Panc1 (cell line): ENCODE measurements around the gene GPR137. TPM values are rescaled to one million over a fixed set of nuclear protein-coding genes. Genes with fewer than 3 reads are reported as not detected.
"Not testable (repeated sequence)": the region's sequence is repeated elsewhere in the genome, so short reads cannot be mapped to it uniquely, and the experiment has no call there.

Experiments
- ATAC-seq: fragments of 200-7000 bp; cut with Tn5 transposase; 2 replicates; pipeline ENCODE4 v1.9.1; 2020; ENCODE audit warnings: mild to moderate bottlenecking, moderate library complexity
- BruUV-seq: library from RNA; stranded (reverse); fragments of 400-500 nt; replicated peaks from 2 replicates; lab custom pipeline; 2021; lab: Mats Ljungman, UMichigan
- CTCF ChIA-PET: fragments of 300-600 bp; sonication (Branson Sonifier 250); formaldehyde crosslinking; loops from one replicate; lab custom pipeline; 2022; ENCODE audit warnings: antibody characterized with exemption; lab: Charles Lee
- POLR2A ChIA-PET: fragments of 300-600 bp; sonication (Branson Sonifier 250); formaldehyde crosslinking; loops from one replicate; lab custom pipeline; 2022; ENCODE audit warnings: antibody characterized with exemption; lab: Charles Lee
- DNase-seq: peaks from one replicate; pipeline ENCODE4 v3.0.0-alpha.2; 2010; ENCODE audit warnings: low read depth, low spot score
- H3K27ac ChIP-seq: 2 replicates; pipeline ENCODE4 v1.5.1; 2011; ENCODE audit warnings: mild to moderate bottlenecking, low read length, inconsistent platforms
- H3K27me3 ChIP-seq: fragments of 200-500 bp; sonication (Bioruptor generic); 2 replicates; pipeline ENCODE4 v1.6.0; 2014; ENCODE audit warnings: low read length, inconsistent platforms; ENCODE audit not compliant: control insufficient read depth, insufficient read depth
- H3K36me3 ChIP-seq: fragments of 200-500 bp; sonication (Bioruptor generic); 2 replicates; pipeline ENCODE4 v1.5.1; 2014; ENCODE audit warnings: inconsistent platforms, mild to moderate bottlenecking, low read length, moderate library complexity; ENCODE audit not compliant: control insufficient read depth, insufficient read depth
- H3K4me1 ChIP-seq: 2 replicates; pipeline ENCODE4 v1.5.1; 2011; ENCODE audit warnings: inconsistent platforms, mild to moderate bottlenecking, low read length, moderate library complexity; ENCODE audit not compliant: control insufficient read depth, insufficient read depth
- H3K4me3 ChIP-seq, 2 experiments: 2 replicates each; pipeline ENCODE4 v1.5.1; 2011 to 2012; ENCODE audit warnings: low read depth in 2 of 2, low read length in 2 of 2, mild to moderate bottlenecking in 2 of 2, inconsistent platforms in 1 of 2, moderate library complexity in 1 of 2
- H3K9me3 ChIP-seq: fragments of 200-500 bp; sonication (Bioruptor generic); 2 replicates; pipeline ENCODE4 v1.5.1; 2014; ENCODE audit warnings: low read depth, mild to moderate bottlenecking, inconsistent platforms, low read length, moderate library complexity; ENCODE audit not compliant: control insufficient read depth, insufficient read depth
- CTCF ChIP-seq: fragments of 450-650 bp; IDR thresholded peaks from 2 replicates; pipeline ENCODE4 v1.5.1; 2017; ENCODE audit warnings: mild to moderate bottlenecking
- POLR2AphosphoS5 ChIP-seq: IDR thresholded peaks from 2 replicates; pipeline ENCODE4 v1.6.1; 2012; ENCODE audit warnings: mild to moderate bottlenecking, low read depth, low read length, moderate library complexity
- REST ChIP-seq, 2 experiments: IDR thresholded peaks; 2 replicates each; pipeline ENCODE4 v1.6.1; 2011 to 2012; ENCODE audit warnings: low read depth in 2 of 2, control low read depth in 1 of 2, low read length in 1 of 2, mild to moderate bottlenecking in 1 of 2, moderate library complexity in 1 of 2; ENCODE audit not compliant: insufficient read depth in 1 of 2
- SIN3A ChIP-seq: IDR thresholded peaks from 2 replicates; pipeline ENCODE4 v1.6.1; 2012; ENCODE audit warnings: low read depth, mild to moderate bottlenecking, low read length, moderate library complexity, borderline replicate concordance; ENCODE audit not compliant: insufficient read depth
- TCF7L2 ChIP-seq: IDR thresholded peaks from 2 replicates; pipeline ENCODE4 v1.6.1; 2011; ENCODE audit warnings: mild to moderate bottlenecking, low read depth, low read length, inconsistent platforms
- in situ Hi-C: cut with HindIII; loops from 2 replicates; pipeline ENCODE4 v1.10.0; 2016; ENCODE audit warnings: low sequenced_read_pairs, low pct_unique_long_range_greater_than_20kb
- intact Hi-C: fragments of 100-400 bp; cut with micrococcal nuclease; formaldehyde crosslinking; loops from one replicate; pipeline ENCODE4 v1.10.0; 2022; ENCODE audit not compliant: unreplicated experiment
- total RNA-seq: library from RNA; stranded (reverse); gene quantifications from one replicate; pipeline ENCODE4 v1.2.1, GENCODE V29; 2021; ENCODE audit not compliant: unreplicated experiment

The GPR137 gene
- total RNA-seq, 1 experiment from 2014 or later = 183 TPM

GRCh38 chr11:64306563-64306875 is 20.9 kb downstream of the GPR137 start:
- H3K27me3 ChIP-seq = no peaks in the 10 kb centered on the region
- POLR2A ChIA-PET = interaction anchor here (1.1 kb wide), 1 partner anchor 11 kb away, joined by 8 read pairs; the partner anchor contains the start of genes PRDX5 and TRMT112
- H3K4me3 ChIP-seq = peak overlapping the region; percentile 72 to 80
- in situ Hi-C loops (no loop called here), intact Hi-C loops (loop anchor here (10.0 kb wide), 1 partner anchor 62 kb away; the partner anchor contains the start of genes FKBP2 and PPP1R14B)
- no peaks in the 10 kb centered on the region for H3K36me3 ChIP-seq
- no TSS peak for BruUV-seq
- CTCF ChIA-PET = no interaction called here
- TF ChIP-seq SIN3A = no peak
- no peak for TF ChIP-seq REST (IDR thresholded peaks at IDR 0.05; ENCODE audit: insufficient read depth in 1 of 2, low read depth in 2 of 2, low read length in 1 of 2)
- no peak for TF ChIP-seq POLR2AphosphoS5
- no peaks in the 10 kb centered on the region for H3K9me3 ChIP-seq
- ATAC-seq = no peak
- H3K27ac ChIP-seq = peak overlapping the region; percentile 77
- no peak for DNase-seq
- peaks cover 15% of the 10 kb centered on the region for H3K4me1 ChIP-seq

GRCh38 chr11:64306876-64307622 is 21.4 kb downstream of the GPR137 start:
- Histone ChIP-seq H3K27me3 (no peaks in the 10 kb centered on the region), H3K4me3 (peak overlapping the region; percentile 72 to 80), H3K4me1 (peaks cover 15% of the 10 kb centered on the region), H3K27ac (peak overlapping the region; percentile 77), H3K36me3 (no peaks in the 10 kb centered on the region), H3K9me3 (no peaks in the 10 kb centered on the region)
- intact Hi-C loops = loop anchor here (10.0 kb wide), 1 partner anchor 62 kb away; the partner anchor contains the start of genes FKBP2 and PPP1R14B
- no TSS peak for BruUV-seq
- TF ChIP-seq TCF7L2 (no peak), CTCF (no peak), SIN3A (no peak), REST (IDR thresholded peaks at IDR 0.05; ENCODE audit: insufficient read depth in 1 of 2, low read depth in 2 of 2, low read length in 1 of 2) (no peak), POLR2AphosphoS5 (no peak)
- POLR2A ChIA-PET = interaction anchor here (1.1 kb wide), 1 partner anchor 10 kb away, joined by 8 read pairs; the partner anchor contains the start of genes PRDX5 and TRMT112
- in situ Hi-C loops = no loop called here
- CTCF ChIA-PET = interaction anchor here (0.6 kb wide), 1 partner anchor 22 kb away, joined by 3 read pairs; no protein-coding TSS in a partner anchor
- ATAC-seq = no peak
- DNase-seq = no peak

- DNase-seq, H3K9me3 ChIP-seq, H3K4me3 ChIP-seq, CTCF ChIA-PET, in situ Hi-C loops, H3K27me3 ChIP-seq, POLR2A ChIA-PET, BruUV-seq, H3K36me3 ChIP-seq, ATAC-seq: not testable (repeated sequence)
- intact Hi-C loops = loop anchor here (10.0 kb wide), 1 partner anchor 63 kb away; the partner anchor contains the start of genes FKBP2 and PPP1R14B
- Histone ChIP-seq H3K27ac (peak overlapping the region; percentile 41; the same call in 1 of the 2 replicates), H3K4me1 (peaks cover 15% of the 10 kb centered on the region)
Observed at GRCh38 chr11:64307795-64308194, 22.1 kb downstream of the GPR137 start.
